Kidney (tissue), 14 donors: ENCODE data around the gene UBAC2. TPM values are rescaled to one million over a fixed set of nuclear protein-coding genes. Genes with fewer than 3 reads are reported as not detected.

Source experiments
- DNase-seq, 5 donors: peaks; one replicate each; pipeline ENCODE4 v3.0.0-alpha.2; 2013 to 2020
- FAIRE-seq: peaks from 2 replicates; lab custom pipeline; 2012; peaks lifted over from hg19 to GRCh38; lab: Jason Lieb, UNC
- H3K27ac ChIP-seq, 2 donors: one replicate each; pipeline ENCODE4 v1.7.0; 2013; ENCODE audit warnings: low read depth in 2 of 2, low read length in 2 of 2, inconsistent platforms in 1 of 2
- H3K27me3 ChIP-seq: one replicate; pipeline ENCODE4 v1.7.1; 2013; ENCODE audit warnings: low read length, inconsistent platforms; ENCODE audit not compliant: control insufficient read depth, insufficient read depth
- H3K36me3 ChIP-seq, 3 donors: one replicate each; pipeline versions ENCODE4 v1.7.0 to v1.7.1; 2013; ENCODE audit warnings: low read length in 3 of 3, control low read depth in 1 of 3, inconsistent platforms in 1 of 3; ENCODE audit not compliant: insufficient read depth in 3 of 3, control insufficient read depth in 2 of 3
- H3K4me1 ChIP-seq, 3 donors: one replicate each; pipeline versions ENCODE4 v1.7.0 to v1.7.1; 2013; ENCODE audit warnings: low read length in 3 of 3, inconsistent platforms in 1 of 3, low read depth in 1 of 3; ENCODE audit not compliant: control insufficient read depth in 2 of 3, insufficient read depth in 2 of 3
- H3K4me3 ChIP-seq, 3 donors: one replicate each; pipeline versions ENCODE4 v1.7.0 to v1.8.1; 2013; ENCODE audit warnings: low read length in 3 of 3, control low read depth in 1 of 3, inconsistent platforms in 1 of 3
- H3K9ac ChIP-seq, 3 donors: one replicate each; pipeline versions ENCODE4 v1.7.0 to v1.7.1; 2013; ENCODE audit warnings: low read length in 3 of 3, control low read depth in 1 of 3, inconsistent platforms in 1 of 3
- H3K9me3 ChIP-seq, 3 donors: one replicate each; pipeline versions ENCODE4 v1.7.0 to v1.7.1; 2013; ENCODE audit warnings: low read length in 3 of 3, control low read depth in 1 of 3, inconsistent platforms in 1 of 3; ENCODE audit not compliant: control insufficient read depth in 2 of 3, insufficient read depth in 1 of 3
- CTCF ChIP-seq: IDR thresholded peaks from 3 replicates; pipeline ENCODE4 v1.5.1; 2012; ENCODE audit warnings: mild to moderate bottlenecking, moderate library complexity, borderline replicate concordance; ENCODE audit not compliant: insufficient read depth; ENCODE audit errors: extremely low read depth
- intact Hi-C: fragments of 100-400 bp; cut with DNase I; formaldehyde crosslinking; loops from one replicate; pipeline ENCODE4 v1.11.1; 2022
- polyA plus RNA-seq: library from polyadenylated mRNA; stranded (reverse); fragments of 350-450 nt; fragmentation: Illumina TruSeq; extraction: RNeasy Lipid Tissue Mini Kit (QIAGEN cat#74804); gene quantifications from one replicate; pipeline ENCODE4 v1.2.3, GENCODE V29; 2014; ENCODE audit warnings: low read depth, low replicate concordance; ENCODE audit not compliant: insufficient read depth
- total RNA-seq: library from RNA; stranded (reverse); fragmentation: NEBNext Ultra II Directional; extraction: Animal tissue kit (Norgen Biotek cat#: 25700); gene quantifications from one replicate; pipeline ENCODE4 v1.2.1, GENCODE V29; 2021
- donor health status: control.
- donor health status: control.
- donor health status: control.
- donor health status: control.
- donor health status: control.
- donor health status: DM: yes; HTN: yes; CAD: no.
- donor health status: Normal renal cell carcinoma (clear cell type).

Gene UBAC2
- total and polyA plus RNA-seq, 2 donors from 2014 or later, result 61.8 to 77.5 TPM

GRCh38 chr13:99159331-99160061 is 41.2 kb upstream of the UBAC2 start:
- no peak overlapping the region for H3K9ac ChIP-seq
- H3K4me1 ChIP-seq, result no peaks in the 10 kb centered on the region
- no peaks in the 10 kb centered on the region for H3K27me3 ChIP-seq
- intact Hi-C loops, result no loop called here
- H3K27ac ChIP-seq, result no peak overlapping the region
- no peaks in the 10 kb centered on the region for H3K9me3 ChIP-seq
- DNase-seq (no peak), FAIRE-seq (no peak)
- no peaks in the 10 kb centered on the region for H3K36me3 ChIP-seq
- no peak for TF ChIP-seq CTCF
- no peak overlapping the region for H3K4me3 ChIP-seq

- H3K4me3 ChIP-seq, result no peak overlapping the region
- no peak overlapping the region for H3K9ac ChIP-seq
- H3K4me1 ChIP-seq, result no peaks in the 10 kb centered on the region
- H3K36me3 ChIP-seq, result no peaks in the 10 kb centered on the region
- intact Hi-C loops, result no loop called here
- FAIRE-seq (no peak), DNase-seq (no peak)
- no peaks in the 10 kb centered on the region for H3K27me3 ChIP-seq
- no peak for TF ChIP-seq CTCF
- H3K9me3 ChIP-seq, result no peaks in the 10 kb centered on the region
- no peak overlapping the region for H3K27ac ChIP-seq
Measured at GRCh38 chr13:99160415-99160814, 40.2 kb upstream of the UBAC2 start.

GRCh38 chr13:99161512-99161911 is 39.1 kb upstream of the UBAC2 start:
- intact Hi-C loops, result no loop called here
- DNase-seq (no peak), FAIRE-seq (no peak)
- Histone ChIP-seq H3K36me3 (no peaks in the 10 kb centered on the region), H3K9me3 (no peaks in the 10 kb centered on the region), H3K27me3 (no peaks in the 10 kb centered on the region), H3K9ac (no peak overlapping the region), H3K27ac (no peak overlapping the region), H3K4me1 (no peaks in the 10 kb centered on the region), H3K4me3 (no peak overlapping the region)
- TF ChIP-seq CTCF, result no peak
